GM23338 (cell line): ENCODE measurements around the gene C8G. TPM values are rescaled to one million over a fixed set of nuclear protein-coding genes. Genes with fewer than 3 reads are reported as not detected.
A peak's percentile ranks its signal among the peaks of the same experiment; 100 is the strongest.

Experiments
- ATAC-seq: fragments of 200-7000 bp; cut with Tn5 transposase; 3 replicates; pipeline ENCODE4 v1.9.1; 2020
- DNase-seq: peaks from one replicate; pipeline ENCODE4 v3.0.0-alpha.2; 2015; ENCODE audit warnings: low spot score
- H2AFZ ChIP-seq: fragments of 200-600 bp; sonication (generic); 2 replicates; pipeline ENCODE4 v1.8.0; 2016; ENCODE audit warnings: antibody characterized with exemption, mild to moderate bottlenecking, moderate library complexity
- H3F3A ChIP-seq: fragments of 200-600 bp; sonication (generic); replicated peaks from 2 replicates; pipeline ENCODE4 v1.8.0; 2017; ENCODE audit warnings: antibody characterized with exemption, mixed run types, low read depth
- H3K27ac ChIP-seq: fragments of 200-600 bp; sonication (generic); 2 replicates; pipeline ENCODE4 v1.6.1; 2016; ENCODE audit warnings: low read depth
- H3K27me3 ChIP-seq: fragments of 200-600 bp; sonication (generic); 2 replicates; pipeline ENCODE4 v1.8.0; 2016; ENCODE audit warnings: mild to moderate bottlenecking, mixed run types, moderate library complexity; ENCODE audit not compliant: insufficient read depth
- H3K36me3 ChIP-seq: fragments of 200-600 bp; sonication (generic); 2 replicates; pipeline ENCODE4 v1.8.0; 2016; ENCODE audit warnings: mild to moderate bottlenecking; ENCODE audit not compliant: insufficient read depth
- H3K4me1 ChIP-seq: fragments of 200-600 bp; sonication (generic); 2 replicates; pipeline ENCODE4 v1.8.0; 2016; ENCODE audit warnings: mild to moderate bottlenecking, moderate library complexity; ENCODE audit not compliant: insufficient read depth
- H3K4me2 ChIP-seq: fragments of 200-600 bp; sonication (generic); 2 replicates; pipeline ENCODE4 v1.7.1; 2017; ENCODE audit warnings: mixed run types
- H3K4me3 ChIP-seq: fragments of 200-600 bp; sonication (generic); 2 replicates; pipeline ENCODE4 v1.6.1; 2016; ENCODE audit warnings: mixed run types
- H3K79me2 ChIP-seq: fragments of 200-600 bp; sonication (generic); replicated peaks from 2 replicates; pipeline ENCODE4 v1.8.0; 2017; ENCODE audit warnings: mild to moderate bottlenecking; ENCODE audit not compliant: insufficient read depth
- H3K9me2 ChIP-seq: fragments of 200-600 bp; sonication (generic); 2 replicates; pipeline ENCODE4 v1.8.0; 2017; ENCODE audit not compliant: insufficient read depth
- H4K20me1 ChIP-seq: fragments of 200-600 bp; sonication (generic); replicated peaks from 2 replicates; pipeline ENCODE4 v1.8.0; 2017; ENCODE audit warnings: mild to moderate bottlenecking; ENCODE audit not compliant: insufficient read depth
- H3K27ac Mint-ChIP-seq: 2 replicates; pipeline ENCODE4 v1.8.0; 2020; ENCODE audit warnings: inconsistent platforms, mild to moderate bottlenecking, moderate library complexity, mixed read lengths
- H3K27me3 Mint-ChIP-seq: 3 replicates; pipeline ENCODE4 v1.8.0; 2022; ENCODE audit warnings: low read depth, mild to moderate bottlenecking, moderate library complexity, mixed read lengths, inconsistent platforms; ENCODE audit not compliant: insufficient read depth, poor library complexity
- H3K36me3 Mint-ChIP-seq: 3 replicates; pipeline ENCODE4 v1.8.0; 2021; ENCODE audit warnings: low read depth, mild to moderate bottlenecking, inconsistent platforms, moderate library complexity, mixed read lengths
- H3K4me1 Mint-ChIP-seq: 3 replicates; pipeline ENCODE4 v1.8.0; 2020; ENCODE audit warnings: mild to moderate bottlenecking, inconsistent platforms, mixed read lengths
- H3K4me3 Mint-ChIP-seq: 3 replicates; pipeline ENCODE4 v1.8.0; 2021; ENCODE audit warnings: moderate library complexity, mild to moderate bottlenecking, inconsistent platforms, mixed read lengths
- H3K9me3 Mint-ChIP-seq: 3 replicates; pipeline ENCODE4 v1.8.0; 2020; ENCODE audit warnings: moderate library complexity, mild to moderate bottlenecking, inconsistent platforms, mixed read lengths
- CREB1 ChIP-seq: fragments of 250-450 bp; sonication (Bioruptor Pico); IDR thresholded peaks from 2 replicates; pipeline ENCODE4 v1.5.0; 2020; ENCODE audit warnings: low read depth, mild to moderate bottlenecking, moderate library complexity
- EZH2 ChIP-seq: fragments of 200-600 bp; sonication (generic); IDR thresholded peaks from one replicate; pipeline ENCODE4 v1.8.0; 2017; ENCODE audit warnings: antibody characterized with exemption, mild to moderate bottlenecking, low read depth; ENCODE audit not compliant: unreplicated experiment
- EZH2phosphoT487 ChIP-seq: fragments of 200-600 bp; sonication (generic); IDR thresholded peaks from one replicate; pipeline ENCODE4 v1.8.1; 2018; ENCODE audit warnings: antibody characterized with exemption; ENCODE audit not compliant: unreplicated experiment
- JUNB ChIP-seq: IDR thresholded peaks from one replicate; pipeline ENCODE4 v1.6.1; 2016; ENCODE audit warnings: antibody characterized with exemption; ENCODE audit not compliant: unreplicated experiment
- NANOG ChIP-seq: IDR thresholded peaks from 2 replicates; pipeline ENCODE4 v1.6.1; 2016; ENCODE audit warnings: antibody characterized with exemption, borderline replicate concordance
- POLR2AphosphoS5 ChIP-seq: IDR thresholded peaks from 2 replicates; pipeline ENCODE4 v1.6.1; 2016; ENCODE audit warnings: antibody characterized with exemption, low read depth
- ZNF114 ChIP-seq: fragments of 250-450 bp; sonication (Bioruptor Pico); IDR thresholded peaks from 2 replicates; pipeline ENCODE4 v1.5.0; 2020; ENCODE audit warnings: mild to moderate bottlenecking, moderate library complexity
- ZNF331 ChIP-seq: fragments of 250-450 bp; sonication (Bioruptor Pico); IDR thresholded peaks from 2 replicates; pipeline ENCODE4 v1.5.0; 2020; ENCODE audit warnings: low read depth, mild to moderate bottlenecking, moderate library complexity
- polyA plus RNA-seq: library from polyadenylated mRNA; unstranded; fragments of >200 nt; fragmentation: Nextera tagmentation; extraction: Ambion mirVana; gene quantifications from 2 replicates; pipeline ENCODE4 v1.2.1, GENCODE V29; 2016
- total RNA-seq: library from RNA; depleted of rRNA; stranded (reverse); fragments of >200 nt; shearing (Covaris generic); gene quantifications from 2 replicates; pipeline ENCODE4 v1.2.3, GENCODE V29; 2014
- TF ChIP-seq, protein P1 (sequence below): IDR thresholded peaks from one replicate; pipeline ENCODE4 v1.6.1; 2018; ENCODE audit warnings: antibody characterized with exemption; ENCODE audit not compliant: unreplicated experiment
- TF ChIP-seq, protein P2 (sequence below): IDR thresholded peaks from 2 replicates; pipeline ENCODE4 v1.6.1; 2016; ENCODE audit warnings: antibody characterized with exemption
- TF ChIP-seq, protein P3 (sequence below): fragments of 250-450 bp; sonication (Bioruptor Pico); IDR thresholded peaks from 2 replicates; pipeline ENCODE4 v1.5.0; 2020; ENCODE audit warnings: mild to moderate bottlenecking, moderate library complexity

C8G gene
- total and polyA plus RNA-seq, 2 experiments from 2014 or later: not detected

DNA sequence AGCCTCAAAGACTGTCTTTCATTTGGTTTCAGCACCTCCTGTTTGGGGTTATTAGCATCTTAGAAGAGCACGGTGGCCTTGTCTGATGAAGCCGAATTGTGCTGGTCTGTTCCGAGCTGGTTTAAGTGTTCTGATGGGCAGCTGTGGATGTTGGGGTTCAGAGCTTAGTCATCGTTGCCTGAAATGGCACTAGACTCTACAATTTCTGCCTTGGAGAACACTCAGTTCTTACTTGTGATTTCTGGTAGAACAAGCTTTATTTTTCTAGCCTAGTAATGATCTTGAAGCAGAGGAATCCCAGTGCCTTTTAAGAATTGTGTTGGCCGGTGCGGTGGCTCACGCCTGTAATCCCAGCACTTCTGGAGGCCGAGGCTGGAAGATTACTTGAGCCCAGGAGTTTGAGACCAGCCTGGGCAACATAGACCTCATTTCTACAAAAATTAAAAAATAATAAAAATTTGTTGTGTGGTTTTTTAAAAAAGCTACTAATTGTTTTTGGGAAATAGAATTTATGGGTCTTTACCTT, 8.3 kb upstream of the C8G start (continued):
- TF ChIP-seq, protein P1, sequence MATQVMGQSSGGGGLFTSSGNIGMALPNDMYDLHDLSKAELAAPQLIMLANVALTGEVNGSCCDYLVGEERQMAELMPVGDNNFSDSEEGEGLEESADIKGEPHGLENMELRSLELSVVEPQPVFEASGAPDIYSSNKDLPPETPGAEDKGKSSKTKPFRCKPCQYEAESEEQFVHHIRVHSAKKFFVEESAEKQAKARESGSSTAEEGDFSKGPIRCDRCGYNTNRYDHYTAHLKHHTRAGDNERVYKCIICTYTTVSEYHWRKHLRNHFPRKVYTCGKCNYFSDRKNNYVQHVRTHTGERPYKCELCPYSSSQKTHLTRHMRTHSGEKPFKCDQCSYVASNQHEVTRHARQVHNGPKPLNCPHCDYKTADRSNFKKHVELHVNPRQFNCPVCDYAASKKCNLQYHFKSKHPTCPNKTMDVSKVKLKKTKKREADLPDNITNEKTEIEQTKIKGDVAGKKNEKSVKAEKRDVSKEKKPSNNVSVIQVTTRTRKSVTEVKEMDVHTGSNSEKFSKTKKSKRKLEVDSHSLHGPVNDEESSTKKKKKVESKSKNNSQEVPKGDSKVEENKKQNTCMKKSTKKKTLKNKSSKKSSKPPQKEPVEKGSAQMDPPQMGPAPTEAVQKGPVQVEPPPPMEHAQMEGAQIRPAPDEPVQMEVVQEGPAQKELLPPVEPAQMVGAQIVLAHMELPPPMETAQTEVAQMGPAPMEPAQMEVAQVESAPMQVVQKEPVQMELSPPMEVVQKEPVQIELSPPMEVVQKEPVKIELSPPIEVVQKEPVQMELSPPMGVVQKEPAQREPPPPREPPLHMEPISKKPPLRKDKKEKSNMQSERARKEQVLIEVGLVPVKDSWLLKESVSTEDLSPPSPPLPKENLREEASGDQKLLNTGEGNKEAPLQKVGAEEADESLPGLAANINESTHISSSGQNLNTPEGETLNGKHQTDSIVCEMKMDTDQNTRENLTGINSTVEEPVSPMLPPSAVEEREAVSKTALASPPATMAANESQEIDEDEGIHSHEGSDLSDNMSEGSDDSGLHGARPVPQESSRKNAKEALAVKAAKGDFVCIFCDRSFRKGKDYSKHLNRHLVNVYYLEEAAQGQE: no peak
- TF ChIP-seq POLR2AphosphoS5 (no peak), EZH2phosphoT487 (no peak), JUNB (no peak), ZNF331 (no peak), ZNF114 (CRISPR knock-in tag) (no peak)
- TF ChIP-seq, protein P2, sequence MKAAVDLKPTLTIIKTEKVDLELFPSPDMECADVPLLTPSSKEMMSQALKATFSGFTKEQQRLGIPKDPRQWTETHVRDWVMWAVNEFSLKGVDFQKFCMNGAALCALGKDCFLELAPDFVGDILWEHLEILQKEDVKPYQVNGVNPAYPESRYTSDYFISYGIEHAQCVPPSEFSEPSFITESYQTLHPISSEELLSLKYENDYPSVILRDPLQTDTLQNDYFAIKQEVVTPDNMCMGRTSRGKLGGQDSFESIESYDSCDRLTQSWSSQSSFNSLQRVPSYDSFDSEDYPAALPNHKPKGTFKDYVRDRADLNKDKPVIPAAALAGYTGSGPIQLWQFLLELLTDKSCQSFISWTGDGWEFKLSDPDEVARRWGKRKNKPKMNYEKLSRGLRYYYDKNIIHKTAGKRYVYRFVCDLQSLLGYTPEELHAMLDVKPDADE: no peak

DNA sequence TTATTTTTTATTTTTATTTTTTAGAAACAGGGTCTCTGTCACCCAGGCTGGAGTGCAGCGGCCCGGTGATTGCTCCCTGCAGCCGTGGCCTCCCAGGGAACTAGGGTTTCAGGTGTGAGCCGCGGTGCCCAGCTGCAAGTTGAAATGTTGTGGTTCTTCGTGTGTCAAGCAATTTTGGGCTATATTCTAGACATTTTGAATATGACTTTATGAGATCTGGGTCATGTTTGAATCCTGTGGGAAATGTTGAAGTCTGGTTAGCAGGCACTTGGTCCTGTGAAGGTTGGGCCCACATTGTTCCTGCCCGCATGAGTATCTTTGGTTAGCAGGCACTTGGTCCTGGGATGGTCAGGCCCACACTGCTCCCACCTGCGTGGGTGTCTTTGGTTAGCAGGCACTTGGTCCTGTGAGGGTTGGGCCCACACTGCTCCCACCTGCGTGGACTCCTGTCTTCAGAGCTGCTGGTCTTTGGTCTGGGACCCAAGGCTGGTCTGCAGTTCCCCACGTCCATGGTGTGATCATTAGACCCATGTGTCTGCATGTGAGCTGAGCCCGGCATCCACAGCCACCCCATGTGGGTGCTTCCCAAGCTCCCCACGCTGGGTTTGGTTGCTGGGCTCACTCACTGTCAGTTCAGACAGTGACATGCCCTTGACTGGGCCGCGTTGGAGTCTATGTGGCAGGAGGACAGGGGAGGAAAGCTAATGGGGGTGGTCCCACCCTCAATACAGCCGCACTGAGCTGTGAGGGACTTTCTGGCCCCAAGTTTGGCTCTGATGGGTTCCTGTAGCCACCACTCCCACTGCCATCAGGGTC, 7.6 kb upstream of the C8G start:
- peaks cover 12% of the 10 kb centered on the region for H4K20me1 ChIP-seq
- peaks cover 11% of the 10 kb centered on the region; the same call in 1 of the 2 replicates for H3F3A ChIP-seq
- no peak for ATAC-seq
- no peak overlapping the region for H3K4me3 ChIP-seq
- H3K9me3 Mint-ChIP-seq: no peaks in the 10 kb centered on the region; the same call in 2 of the 3 replicates
- H3K27me3 Mint-ChIP-seq: peaks cover 8% of the 10 kb centered on the region
- H3K4me1 Mint-ChIP-seq: peaks cover 11% of the 10 kb centered on the region
- H3K36me3 ChIP-seq: no peaks in the 10 kb centered on the region
- H3K27ac ChIP-seq: no peak overlapping the region
- H3K9me2 ChIP-seq: no peaks in the 10 kb centered on the region; the same call in 1 of the 2 replicates
- no peak for DNase-seq
- peak overlapping the region; percentile 56; the same call in 1 of the 2 replicates for H3K27ac Mint-ChIP-seq
- peaks cover 54% of the 10 kb centered on the region for H3K36me3 Mint-ChIP-seq
- H3K4me3 Mint-ChIP-seq: no peak overlapping the region
- 0 out of 2 replicates have a peak, but pooled peaks cover 8% of the 10 kb centered on the region for H3K79me2 ChIP-seq
- no peak overlapping the region for H2AFZ ChIP-seq
- H3K4me1 ChIP-seq: no peaks in the 10 kb centered on the region
- H3K27me3 ChIP-seq: no peaks in the 10 kb centered on the region
- H3K4me2 ChIP-seq: no peak overlapping the region
- no peak for TF ChIP-seq ZNF114 (CRISPR knock-in tag)
- TF ChIP-seq EZH2: no peak
- TF ChIP-seq ZNF331: no peak
- TF ChIP-seq JUNB: no peak
- no peak for TF ChIP-seq CREB1 (CRISPR knock-in tag)
- no peak for TF ChIP-seq POLR2AphosphoS5
- TF ChIP-seq, protein P2: no peak
- TF ChIP-seq NANOG: no peak
- TF ChIP-seq, protein P3, sequence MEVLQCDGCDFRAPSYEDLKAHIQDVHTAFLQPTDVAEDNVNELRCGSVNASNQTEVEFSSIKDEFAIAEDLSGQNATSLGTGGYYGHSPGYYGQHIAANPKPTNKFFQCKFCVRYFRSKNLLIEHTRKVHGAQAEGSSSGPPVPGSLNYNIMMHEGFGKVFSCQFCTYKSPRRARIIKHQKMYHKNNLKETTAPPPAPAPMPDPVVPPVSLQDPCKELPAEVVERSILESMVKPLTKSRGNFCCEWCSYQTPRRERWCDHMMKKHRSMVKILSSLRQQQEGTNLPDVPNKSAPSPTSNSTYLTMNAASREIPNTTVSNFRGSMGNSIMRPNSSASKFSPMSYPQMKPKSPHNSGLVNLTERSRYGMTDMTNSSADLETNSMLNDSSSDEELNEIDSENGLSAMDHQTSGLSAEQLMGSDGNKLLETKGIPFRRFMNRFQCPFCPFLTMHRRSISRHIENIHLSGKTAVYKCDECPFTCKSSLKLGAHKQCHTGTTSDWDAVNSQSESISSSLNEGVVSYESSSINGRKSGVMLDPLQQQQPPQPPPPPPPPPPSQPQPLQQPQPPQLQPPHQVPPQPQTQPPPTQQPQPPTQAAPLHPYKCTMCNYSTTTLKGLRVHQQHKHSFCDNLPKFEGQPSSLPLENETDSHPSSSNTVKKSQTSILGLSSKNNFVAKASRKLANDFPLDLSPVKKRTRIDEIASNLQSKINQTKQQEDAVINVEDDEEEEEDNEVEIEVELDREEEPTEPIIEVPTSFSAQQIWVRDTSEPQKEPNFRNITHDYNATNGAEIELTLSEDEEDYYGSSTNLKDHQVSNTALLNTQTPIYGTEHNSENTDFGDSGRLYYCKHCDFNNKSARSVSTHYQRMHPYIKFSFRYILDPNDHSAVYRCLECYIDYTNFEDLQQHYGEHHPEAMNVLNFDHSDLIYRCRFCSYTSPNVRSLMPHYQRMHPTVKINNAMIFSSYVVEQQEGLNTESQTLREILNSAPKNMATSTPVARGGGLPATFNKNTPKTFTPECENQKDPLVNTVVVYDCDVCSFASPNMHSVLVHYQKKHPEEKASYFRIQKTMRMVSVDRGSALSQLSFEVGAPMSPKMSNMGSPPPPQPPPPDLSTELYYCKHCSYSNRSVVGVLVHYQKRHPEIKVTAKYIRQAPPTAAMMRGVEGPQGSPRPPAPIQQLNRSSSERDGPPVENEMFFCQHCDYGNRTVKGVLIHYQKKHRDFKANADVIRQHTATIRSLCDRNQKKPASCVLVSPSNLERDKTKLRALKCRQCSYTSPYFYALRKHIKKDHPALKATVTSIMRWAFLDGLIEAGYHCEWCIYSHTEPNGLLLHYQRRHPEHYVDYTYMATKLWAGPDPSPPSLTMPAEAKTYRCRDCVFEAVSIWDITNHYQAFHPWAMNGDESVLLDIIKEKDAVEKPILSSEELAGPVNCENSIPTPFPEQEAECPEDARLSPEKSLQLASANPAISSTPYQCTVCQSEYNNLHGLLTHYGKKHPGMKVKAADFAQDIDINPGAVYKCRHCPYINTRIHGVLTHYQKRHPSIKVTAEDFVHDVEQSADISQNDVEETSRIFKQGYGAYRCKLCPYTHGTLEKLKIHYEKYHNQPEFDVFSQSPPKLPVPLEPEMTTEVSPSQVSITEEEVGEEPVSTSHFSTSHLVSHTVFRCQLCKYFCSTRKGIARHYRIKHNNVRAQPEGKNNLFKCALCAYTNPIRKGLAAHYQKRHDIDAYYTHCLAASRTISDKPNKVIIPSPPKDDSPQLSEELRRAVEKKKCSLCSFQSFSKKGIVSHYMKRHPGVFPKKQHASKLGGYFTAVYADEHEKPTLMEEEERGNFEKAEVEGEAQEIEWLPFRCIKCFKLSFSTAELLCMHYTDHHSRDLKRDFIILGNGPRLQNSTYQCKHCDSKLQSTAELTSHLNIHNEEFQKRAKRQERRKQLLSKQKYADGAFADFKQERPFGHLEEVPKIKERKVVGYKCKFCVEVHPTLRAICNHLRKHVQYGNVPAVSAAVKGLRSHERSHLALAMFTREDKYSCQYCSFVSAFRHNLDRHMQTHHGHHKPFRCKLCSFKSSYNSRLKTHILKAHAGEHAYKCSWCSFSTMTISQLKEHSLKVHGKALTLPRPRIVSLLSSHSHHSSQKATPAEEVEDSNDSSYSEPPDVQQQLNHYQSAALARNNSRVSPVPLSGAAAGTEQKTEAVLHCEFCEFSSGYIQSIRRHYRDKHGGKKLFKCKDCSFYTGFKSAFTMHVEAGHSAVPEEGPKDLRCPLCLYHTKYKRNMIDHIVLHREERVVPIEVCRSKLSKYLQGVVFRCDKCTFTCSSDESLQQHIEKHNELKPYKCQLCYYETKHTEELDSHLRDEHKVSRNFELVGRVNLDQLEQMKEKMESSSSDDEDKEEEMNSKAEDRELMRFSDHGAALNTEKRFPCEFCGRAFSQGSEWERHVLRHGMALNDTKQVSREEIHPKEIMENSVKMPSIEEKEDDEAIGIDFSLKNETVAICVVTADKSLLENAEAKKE (CRISPR knock-in tag): no peak
